GM23338 (cell line): ENCODE measurements around the gene NOX5. TPM values are rescaled to one million over a fixed set of nuclear protein-coding genes. Genes with fewer than 3 reads are reported as not detected.

Experiments
- ATAC-seq: fragments of 200-7000 bp; cut with Tn5 transposase; 3 replicates; pipeline ENCODE4 v1.9.1; 2020
- DNase-seq: peaks from one replicate; pipeline ENCODE4 v3.0.0-alpha.2; 2015; ENCODE audit warnings: low spot score
- H2AFZ ChIP-seq: fragments of 200-600 bp; sonication (generic); 2 replicates; pipeline ENCODE4 v1.8.0; 2016; ENCODE audit warnings: antibody characterized with exemption, mild to moderate bottlenecking, moderate library complexity
- H3F3A ChIP-seq: fragments of 200-600 bp; sonication (generic); replicated peaks from 2 replicates; pipeline ENCODE4 v1.8.0; 2017; ENCODE audit warnings: antibody characterized with exemption, mixed run types, low read depth
- H3K27ac ChIP-seq: fragments of 200-600 bp; sonication (generic); 2 replicates; pipeline ENCODE4 v1.6.1; 2016; ENCODE audit warnings: low read depth
- H3K27me3 ChIP-seq: fragments of 200-600 bp; sonication (generic); 2 replicates; pipeline ENCODE4 v1.8.0; 2016; ENCODE audit warnings: mild to moderate bottlenecking, mixed run types, moderate library complexity; ENCODE audit not compliant: insufficient read depth
- H3K36me3 ChIP-seq: fragments of 200-600 bp; sonication (generic); 2 replicates; pipeline ENCODE4 v1.8.0; 2016; ENCODE audit warnings: mild to moderate bottlenecking; ENCODE audit not compliant: insufficient read depth
- H3K4me1 ChIP-seq: fragments of 200-600 bp; sonication (generic); 2 replicates; pipeline ENCODE4 v1.8.0; 2016; ENCODE audit warnings: mild to moderate bottlenecking, moderate library complexity; ENCODE audit not compliant: insufficient read depth
- H3K4me2 ChIP-seq: fragments of 200-600 bp; sonication (generic); 2 replicates; pipeline ENCODE4 v1.7.1; 2017; ENCODE audit warnings: mixed run types
- H3K4me3 ChIP-seq: fragments of 200-600 bp; sonication (generic); 2 replicates; pipeline ENCODE4 v1.6.1; 2016; ENCODE audit warnings: mixed run types
- H3K79me2 ChIP-seq: fragments of 200-600 bp; sonication (generic); replicated peaks from 2 replicates; pipeline ENCODE4 v1.8.0; 2017; ENCODE audit warnings: mild to moderate bottlenecking; ENCODE audit not compliant: insufficient read depth
- H3K9me2 ChIP-seq: fragments of 200-600 bp; sonication (generic); 2 replicates; pipeline ENCODE4 v1.8.0; 2017; ENCODE audit not compliant: insufficient read depth
- H4K20me1 ChIP-seq: fragments of 200-600 bp; sonication (generic); replicated peaks from 2 replicates; pipeline ENCODE4 v1.8.0; 2017; ENCODE audit warnings: mild to moderate bottlenecking; ENCODE audit not compliant: insufficient read depth
- H3K27ac Mint-ChIP-seq: 2 replicates; pipeline ENCODE4 v1.8.0; 2020; ENCODE audit warnings: inconsistent platforms, mild to moderate bottlenecking, moderate library complexity, mixed read lengths
- H3K27me3 Mint-ChIP-seq: 3 replicates; pipeline ENCODE4 v1.8.0; 2022; ENCODE audit warnings: low read depth, mild to moderate bottlenecking, moderate library complexity, mixed read lengths, inconsistent platforms; ENCODE audit not compliant: insufficient read depth, poor library complexity
- H3K36me3 Mint-ChIP-seq: 3 replicates; pipeline ENCODE4 v1.8.0; 2021; ENCODE audit warnings: low read depth, mild to moderate bottlenecking, inconsistent platforms, moderate library complexity, mixed read lengths
- H3K4me1 Mint-ChIP-seq: 3 replicates; pipeline ENCODE4 v1.8.0; 2020; ENCODE audit warnings: mild to moderate bottlenecking, inconsistent platforms, mixed read lengths
- H3K4me3 Mint-ChIP-seq: 3 replicates; pipeline ENCODE4 v1.8.0; 2021; ENCODE audit warnings: moderate library complexity, mild to moderate bottlenecking, inconsistent platforms, mixed read lengths
- H3K9me3 Mint-ChIP-seq: 3 replicates; pipeline ENCODE4 v1.8.0; 2020; ENCODE audit warnings: moderate library complexity, mild to moderate bottlenecking, inconsistent platforms, mixed read lengths
- CTCF ChIP-seq, 2 experiments: fragments of 200-600 bp in 1 of 2; sonication (generic) in 1 of 2; conservative IDR thresholded peaks; 2 replicates each; pipeline versions ENCODE4 v1.5.1 to v1.6.1; 2016 to 2017; ENCODE audit warnings: antibody characterized with exemption in 2 of 2, low read depth in 2 of 2, mild to moderate bottlenecking in 2 of 2, moderate library complexity in 1 of 2
- EZH2 ChIP-seq: fragments of 200-600 bp; sonication (generic); IDR thresholded peaks from one replicate; pipeline ENCODE4 v1.8.0; 2017; ENCODE audit warnings: antibody characterized with exemption, mild to moderate bottlenecking, low read depth; ENCODE audit not compliant: unreplicated experiment
- REST ChIP-seq: IDR thresholded peaks from one replicate; pipeline ENCODE4 v1.6.1; 2018; ENCODE audit warnings: antibody characterized with exemption; ENCODE audit not compliant: unreplicated experiment
- STAT1 ChIP-seq: IDR thresholded peaks from one replicate; pipeline ENCODE4 v1.6.1; 2016; ENCODE audit warnings: antibody characterized with exemption; ENCODE audit not compliant: unreplicated experiment
- ZNF114 ChIP-seq: fragments of 250-450 bp; sonication (Bioruptor Pico); IDR thresholded peaks from 2 replicates; pipeline ENCODE4 v1.5.0; 2020; ENCODE audit warnings: mild to moderate bottlenecking, moderate library complexity
- ZNF331 ChIP-seq: fragments of 250-450 bp; sonication (Bioruptor Pico); IDR thresholded peaks from 2 replicates; pipeline ENCODE4 v1.5.0; 2020; ENCODE audit warnings: low read depth, mild to moderate bottlenecking, moderate library complexity
- polyA plus RNA-seq: library from polyadenylated mRNA; unstranded; fragments of >200 nt; fragmentation: Nextera tagmentation; extraction: Ambion mirVana; gene quantifications from 2 replicates; pipeline ENCODE4 v1.2.1, GENCODE V29; 2016
- total RNA-seq: library from RNA; depleted of rRNA; stranded (reverse); fragments of >200 nt; shearing (Covaris generic); gene quantifications from 2 replicates; pipeline ENCODE4 v1.2.3, GENCODE V29; 2014
- TF ChIP-seq, protein P1 (sequence below): fragments of 250-450 bp; sonication (Bioruptor Pico); IDR thresholded peaks from 2 replicates; pipeline ENCODE4 v1.5.0; 2020; ENCODE audit warnings: mild to moderate bottlenecking, moderate library complexity

NOX5 gene
- total and polyA plus RNA-seq, 2 experiments from 2014 or later, result 0.03 TPM; not detected in 1

DNA sequence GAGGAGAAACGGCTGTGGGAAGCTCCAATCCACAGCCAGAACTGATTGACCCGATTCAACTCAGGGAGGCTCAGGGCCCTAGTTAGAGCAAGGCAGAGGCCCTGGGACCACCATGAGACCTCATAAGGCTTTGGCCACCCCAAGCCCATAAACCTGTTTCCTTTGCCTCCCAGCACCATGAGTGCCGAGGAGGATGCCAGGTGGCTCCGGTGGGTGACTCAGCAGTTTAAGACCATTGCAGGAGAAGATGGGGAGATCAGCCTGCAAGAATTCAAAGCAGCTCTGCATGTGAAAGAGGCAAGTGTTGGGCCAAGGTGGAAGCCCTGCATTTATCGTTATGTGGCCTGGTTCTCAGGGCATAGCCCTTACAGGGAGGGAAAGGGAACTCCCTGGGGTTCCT is 11.9 kb downstream of the NOX5 start:
- Histone ChIP-seq H3K36me3 (no peaks in the 10 kb centered on the region), H3K4me2 (no peak overlapping the region), H3K79me2 (no peaks in the 10 kb centered on the region), H3K9me2 (peaks cover 10% of the 10 kb centered on the region), H3K27me3 (0 out of 2 replicates have a peak, but pooled peaks cover 4% of the 10 kb centered on the region), H4K20me1 (no peaks in the 10 kb centered on the region; the same call in 1 of the 2 replicates), H3K27ac (no peak overlapping the region), H3K4me3 (no peak overlapping the region), H3K4me1 (no peaks in the 10 kb centered on the region), H3F3A (no peaks in the 10 kb centered on the region; the same call in 1 of the 2 replicates), H2AFZ (peak overlapping the region; percentile 83)
- Mint-ChIP-seq H3K27me3 (peaks cover 8% of the 10 kb centered on the region), H3K4me1 (peaks cover 15% of the 10 kb centered on the region), H3K4me3 (no peak overlapping the region), H3K9me3 (no peaks in the 10 kb centered on the region), H3K27ac (peak overlapping the region; percentile 69; the same call in 1 of the 2 replicates), H3K36me3 (no peaks in the 10 kb centered on the region)
- ATAC-seq (no peak), DNase-seq (peak; percentile 13)
- TF ChIP-seq STAT1 (no peak), REST (no peak), ZNF114 (no peak), EZH2 (no peak), ZNF331 (CRISPR knock-in tag) (no peak), CTCF (conservative IDR thresholded peaks at IDR 0.05; ENCODE audit: low read depth in 2 of 2) (no peak)
- TF ChIP-seq, protein P1, sequence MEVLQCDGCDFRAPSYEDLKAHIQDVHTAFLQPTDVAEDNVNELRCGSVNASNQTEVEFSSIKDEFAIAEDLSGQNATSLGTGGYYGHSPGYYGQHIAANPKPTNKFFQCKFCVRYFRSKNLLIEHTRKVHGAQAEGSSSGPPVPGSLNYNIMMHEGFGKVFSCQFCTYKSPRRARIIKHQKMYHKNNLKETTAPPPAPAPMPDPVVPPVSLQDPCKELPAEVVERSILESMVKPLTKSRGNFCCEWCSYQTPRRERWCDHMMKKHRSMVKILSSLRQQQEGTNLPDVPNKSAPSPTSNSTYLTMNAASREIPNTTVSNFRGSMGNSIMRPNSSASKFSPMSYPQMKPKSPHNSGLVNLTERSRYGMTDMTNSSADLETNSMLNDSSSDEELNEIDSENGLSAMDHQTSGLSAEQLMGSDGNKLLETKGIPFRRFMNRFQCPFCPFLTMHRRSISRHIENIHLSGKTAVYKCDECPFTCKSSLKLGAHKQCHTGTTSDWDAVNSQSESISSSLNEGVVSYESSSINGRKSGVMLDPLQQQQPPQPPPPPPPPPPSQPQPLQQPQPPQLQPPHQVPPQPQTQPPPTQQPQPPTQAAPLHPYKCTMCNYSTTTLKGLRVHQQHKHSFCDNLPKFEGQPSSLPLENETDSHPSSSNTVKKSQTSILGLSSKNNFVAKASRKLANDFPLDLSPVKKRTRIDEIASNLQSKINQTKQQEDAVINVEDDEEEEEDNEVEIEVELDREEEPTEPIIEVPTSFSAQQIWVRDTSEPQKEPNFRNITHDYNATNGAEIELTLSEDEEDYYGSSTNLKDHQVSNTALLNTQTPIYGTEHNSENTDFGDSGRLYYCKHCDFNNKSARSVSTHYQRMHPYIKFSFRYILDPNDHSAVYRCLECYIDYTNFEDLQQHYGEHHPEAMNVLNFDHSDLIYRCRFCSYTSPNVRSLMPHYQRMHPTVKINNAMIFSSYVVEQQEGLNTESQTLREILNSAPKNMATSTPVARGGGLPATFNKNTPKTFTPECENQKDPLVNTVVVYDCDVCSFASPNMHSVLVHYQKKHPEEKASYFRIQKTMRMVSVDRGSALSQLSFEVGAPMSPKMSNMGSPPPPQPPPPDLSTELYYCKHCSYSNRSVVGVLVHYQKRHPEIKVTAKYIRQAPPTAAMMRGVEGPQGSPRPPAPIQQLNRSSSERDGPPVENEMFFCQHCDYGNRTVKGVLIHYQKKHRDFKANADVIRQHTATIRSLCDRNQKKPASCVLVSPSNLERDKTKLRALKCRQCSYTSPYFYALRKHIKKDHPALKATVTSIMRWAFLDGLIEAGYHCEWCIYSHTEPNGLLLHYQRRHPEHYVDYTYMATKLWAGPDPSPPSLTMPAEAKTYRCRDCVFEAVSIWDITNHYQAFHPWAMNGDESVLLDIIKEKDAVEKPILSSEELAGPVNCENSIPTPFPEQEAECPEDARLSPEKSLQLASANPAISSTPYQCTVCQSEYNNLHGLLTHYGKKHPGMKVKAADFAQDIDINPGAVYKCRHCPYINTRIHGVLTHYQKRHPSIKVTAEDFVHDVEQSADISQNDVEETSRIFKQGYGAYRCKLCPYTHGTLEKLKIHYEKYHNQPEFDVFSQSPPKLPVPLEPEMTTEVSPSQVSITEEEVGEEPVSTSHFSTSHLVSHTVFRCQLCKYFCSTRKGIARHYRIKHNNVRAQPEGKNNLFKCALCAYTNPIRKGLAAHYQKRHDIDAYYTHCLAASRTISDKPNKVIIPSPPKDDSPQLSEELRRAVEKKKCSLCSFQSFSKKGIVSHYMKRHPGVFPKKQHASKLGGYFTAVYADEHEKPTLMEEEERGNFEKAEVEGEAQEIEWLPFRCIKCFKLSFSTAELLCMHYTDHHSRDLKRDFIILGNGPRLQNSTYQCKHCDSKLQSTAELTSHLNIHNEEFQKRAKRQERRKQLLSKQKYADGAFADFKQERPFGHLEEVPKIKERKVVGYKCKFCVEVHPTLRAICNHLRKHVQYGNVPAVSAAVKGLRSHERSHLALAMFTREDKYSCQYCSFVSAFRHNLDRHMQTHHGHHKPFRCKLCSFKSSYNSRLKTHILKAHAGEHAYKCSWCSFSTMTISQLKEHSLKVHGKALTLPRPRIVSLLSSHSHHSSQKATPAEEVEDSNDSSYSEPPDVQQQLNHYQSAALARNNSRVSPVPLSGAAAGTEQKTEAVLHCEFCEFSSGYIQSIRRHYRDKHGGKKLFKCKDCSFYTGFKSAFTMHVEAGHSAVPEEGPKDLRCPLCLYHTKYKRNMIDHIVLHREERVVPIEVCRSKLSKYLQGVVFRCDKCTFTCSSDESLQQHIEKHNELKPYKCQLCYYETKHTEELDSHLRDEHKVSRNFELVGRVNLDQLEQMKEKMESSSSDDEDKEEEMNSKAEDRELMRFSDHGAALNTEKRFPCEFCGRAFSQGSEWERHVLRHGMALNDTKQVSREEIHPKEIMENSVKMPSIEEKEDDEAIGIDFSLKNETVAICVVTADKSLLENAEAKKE (CRISPR knock-in tag), result no peak
